Measurements from ENCODE around the gene BNIP3. TPM values are rescaled to one million over a fixed set of nuclear protein-coding genes. Genes with fewer than 3 reads are reported as not detected.
A peak's percentile ranks its signal among the peaks of the same experiment; 100 is the strongest.

The BNIP3 gene
- 21.5 TPM for total RNA-seq

GRCh38 chr10:131981429-131982184, at the start of gene BNIP3:
Gene BNIP3, minus strand, starts transcription at chr10:131981923. Its CDS starts 117 bp downstream, at chr10:131981806.
- peak; percentile 94 for DNase-seq (ENCODE audit: low spot score)

- no peak for DNase-seq (ENCODE audit: low spot score)
Measured at GRCh38 chr10:132030898-132031463, 49.3 kb upstream of the BNIP3 start.

GRCh38 chr10:132028706-132029105, 47.0 kb upstream of the BNIP3 start:
- no peak for DNase-seq (ENCODE audit: low spot score)

DNA sequence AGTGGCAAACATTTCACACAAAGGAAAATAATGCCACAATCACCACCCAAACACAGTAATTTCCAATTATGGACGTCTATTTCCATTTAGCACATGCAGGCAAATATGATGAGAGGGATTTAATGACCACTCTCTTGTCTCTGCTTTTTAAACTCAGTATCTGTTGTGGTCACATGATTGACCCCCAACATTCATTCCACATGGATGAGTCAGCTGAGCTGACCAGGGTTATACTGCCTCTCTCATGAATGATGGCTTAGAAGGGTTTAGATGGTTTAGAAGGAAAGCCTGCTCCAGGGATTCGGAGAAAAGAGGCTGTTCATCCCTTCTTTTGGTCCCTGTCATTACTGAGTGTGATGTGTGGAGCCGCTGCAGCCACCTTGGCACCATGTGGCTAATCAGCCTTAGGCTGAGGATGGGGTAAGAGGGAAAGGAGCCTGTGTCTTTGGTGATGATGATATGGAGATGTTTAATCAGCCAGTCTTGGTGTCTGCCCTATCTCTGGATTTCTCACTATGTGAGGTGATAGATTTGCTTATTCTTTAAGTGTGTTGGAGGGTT, 45.8 kb upstream of the BNIP3 start:
- DNase-seq (ENCODE audit: low spot score): no peak

DNA sequence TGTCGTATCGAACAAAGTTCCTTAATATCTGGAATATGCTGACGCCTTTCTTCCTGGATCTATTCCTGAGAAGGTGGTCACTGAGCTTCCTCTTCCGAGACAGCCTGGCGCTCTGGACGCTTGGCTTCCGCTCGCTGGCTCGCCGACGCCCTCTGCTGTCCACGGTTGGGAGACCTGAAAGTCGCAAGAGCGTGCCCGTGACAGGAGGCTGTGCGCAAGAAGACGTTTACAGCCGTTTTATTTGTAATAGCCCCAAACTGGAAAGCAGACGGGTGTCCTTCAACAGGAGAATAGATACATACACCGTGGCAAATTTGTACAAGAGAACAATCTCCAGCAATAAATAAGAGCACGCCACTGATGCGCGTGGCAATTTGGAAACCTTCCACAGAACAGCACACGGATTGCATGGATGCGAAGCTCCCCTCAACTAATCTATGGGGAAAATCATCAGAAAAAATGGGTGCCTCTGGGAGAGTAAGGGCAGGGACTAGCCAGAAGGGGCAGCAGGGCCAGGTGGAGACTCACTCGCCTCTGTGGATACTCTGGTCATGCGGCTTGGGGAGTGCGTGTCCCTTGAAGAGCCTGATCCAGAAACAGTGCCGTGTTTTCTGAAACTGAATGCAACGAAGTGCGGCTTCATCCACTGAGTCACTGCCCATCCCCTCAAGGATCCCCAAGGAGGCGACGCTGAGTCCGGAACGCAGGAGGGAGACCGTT, 41.5 kb upstream of the BNIP3 start:
- DNase-seq (ENCODE audit: low spot score): peak; percentile 90

DNA sequence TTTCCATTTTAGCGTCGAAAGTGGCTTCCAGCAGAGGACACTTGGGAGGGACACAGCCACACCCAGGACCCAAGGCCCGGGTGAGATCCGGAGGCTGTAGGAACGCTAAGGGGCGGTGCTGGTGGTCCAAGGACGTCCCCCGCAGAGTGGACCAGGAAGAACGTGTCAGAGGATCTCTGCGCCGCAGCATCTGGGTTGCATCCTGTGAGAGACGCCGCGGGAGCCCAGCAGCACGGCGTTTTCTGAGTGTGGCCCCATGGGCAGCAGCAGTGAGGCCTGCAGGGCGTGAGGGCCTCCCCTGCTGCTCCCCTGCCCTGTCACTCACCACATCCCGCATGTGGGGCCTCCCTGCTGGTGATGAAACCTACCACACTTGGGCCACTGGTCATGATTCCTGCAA, 40.5 kb upstream of the BNIP3 start:
- no peak for DNase-seq (ENCODE audit: low spot score)

DNA sequence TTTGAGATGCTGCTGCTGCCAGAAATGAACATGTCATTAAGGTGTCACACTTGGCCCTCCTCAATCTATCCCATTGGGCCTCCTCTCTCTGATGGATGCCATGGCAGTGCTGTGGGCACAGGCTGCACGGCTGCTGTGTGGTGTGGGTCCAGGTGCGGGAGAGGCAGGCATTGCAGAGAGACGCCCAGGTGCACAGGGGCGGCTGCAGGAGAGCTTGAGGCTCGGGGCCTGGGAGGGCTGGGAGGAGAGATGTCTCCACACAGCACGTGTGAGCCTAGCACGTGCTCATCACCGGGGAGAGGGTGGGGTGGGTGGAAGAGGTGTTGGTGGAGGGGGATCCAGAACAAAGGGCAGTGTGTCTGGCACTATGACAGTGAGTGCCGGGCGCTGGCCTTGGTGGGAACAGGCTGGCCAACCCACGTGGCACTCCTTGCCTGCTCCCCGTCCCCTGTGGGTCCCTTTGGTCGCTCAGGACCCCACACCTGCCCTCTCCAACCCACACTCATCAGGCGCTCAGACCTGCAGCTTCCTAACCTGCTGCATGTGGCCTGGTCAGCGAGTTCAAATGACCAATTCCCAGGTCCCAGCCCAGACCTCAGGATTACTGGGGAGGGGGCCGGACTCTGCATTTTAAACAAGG, 39.9 kb upstream of the BNIP3 start:
- no peak for DNase-seq (ENCODE audit: low spot score)

- DNase-seq (ENCODE audit: low spot score): no peak
Measured at GRCh38 chr10:132021046-132021445, 39.3 kb upstream of the BNIP3 start.

DNA sequence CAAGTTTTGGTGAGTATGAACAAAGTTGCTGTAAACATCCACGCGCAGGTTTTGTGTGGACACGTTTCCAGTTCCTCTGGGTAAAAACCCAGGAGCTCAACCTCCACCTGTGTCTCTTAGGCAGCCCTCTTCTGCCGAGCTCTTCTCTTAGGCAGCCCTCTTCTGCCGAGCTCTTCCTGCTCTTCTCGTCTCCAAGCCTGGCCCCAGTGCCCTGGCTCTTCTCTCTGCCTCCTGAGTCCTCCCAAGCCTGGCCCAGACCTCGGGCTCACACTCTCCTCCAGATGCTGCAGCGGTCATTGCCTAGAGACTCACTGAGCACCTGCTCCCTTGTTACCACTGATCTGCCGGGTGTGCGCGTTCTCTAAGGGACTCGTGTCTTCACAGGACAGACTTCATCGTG, 38.7 kb upstream of the BNIP3 start:
- no peak for DNase-seq (ENCODE audit: low spot score)

DNA sequence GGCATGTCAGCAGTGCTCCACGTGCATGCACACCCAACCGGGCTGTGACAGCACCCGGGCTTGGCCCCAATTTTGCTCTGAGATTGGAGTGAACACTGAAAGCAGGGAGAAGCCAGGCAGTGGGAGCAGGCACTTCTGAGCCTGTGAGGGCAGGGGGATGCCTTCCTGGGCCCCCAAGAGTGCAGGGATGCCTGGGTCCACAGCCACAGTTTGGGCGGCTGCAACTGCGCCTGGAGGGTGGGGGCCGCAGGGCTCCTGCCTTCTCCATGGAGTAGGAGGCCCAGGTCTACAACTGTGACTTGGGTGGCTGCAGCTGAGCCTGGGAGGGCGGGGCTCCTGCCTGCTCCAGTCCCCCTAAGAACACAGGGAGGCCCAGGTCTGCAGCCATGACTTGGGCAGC, 37.6 kb upstream of the BNIP3 start:
- DNase-seq (ENCODE audit: low spot score): no peak

GRCh38 chr10:132018446-132018845, 36.7 kb upstream of the BNIP3 start:
- DNase-seq (ENCODE audit: low spot score): no peak

- DNase-seq (ENCODE audit: low spot score): no peak
Measured at GRCh38 chr10:132016514-132016913, 34.8 kb upstream of the BNIP3 start.

GRCh38 chr10:132011445-132011844, 29.7 kb upstream of the BNIP3 start:
- DNase-seq (ENCODE audit: low spot score): no peak

DNA sequence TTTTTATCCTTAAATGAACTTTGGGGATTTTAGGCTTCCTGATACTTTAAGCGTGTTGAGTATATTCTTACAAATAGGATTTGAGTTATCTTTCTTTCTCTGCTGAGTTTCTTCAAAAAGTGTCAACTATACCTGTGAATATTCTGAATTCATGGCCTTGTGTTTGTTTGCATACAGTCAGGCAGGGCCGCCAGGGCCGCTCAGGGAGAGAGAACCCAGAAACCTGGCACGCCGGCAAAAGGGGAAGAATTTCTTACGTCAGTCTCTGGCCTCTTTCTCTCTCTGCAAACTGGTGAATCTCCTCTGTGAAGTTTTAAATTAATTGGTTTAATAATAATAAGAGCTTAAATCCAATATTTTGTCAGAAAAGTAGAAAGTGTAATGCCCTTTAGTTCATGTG, 29.3 kb upstream of the BNIP3 start:
- DNase-seq (ENCODE audit: low spot score): no peak

DNA sequence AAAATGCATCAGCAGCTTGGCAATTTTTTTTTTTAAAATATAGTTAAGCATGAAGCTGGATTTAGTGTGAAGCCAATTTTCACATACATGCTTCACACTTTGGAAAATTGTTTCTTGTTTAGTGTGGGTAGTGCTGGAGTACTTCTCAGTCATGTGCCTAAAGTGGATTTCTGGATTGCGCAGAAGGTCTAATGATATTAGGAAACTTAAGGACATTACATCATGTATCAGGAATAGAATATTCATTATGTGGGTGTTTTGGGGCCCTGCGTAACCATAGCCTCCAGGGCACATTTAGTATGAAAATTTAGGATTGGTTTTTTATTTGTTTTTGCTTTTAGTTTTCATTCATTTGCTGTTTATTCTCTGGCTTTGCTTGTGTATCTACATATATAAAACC, 28.8 kb upstream of the BNIP3 start:
- no peak for DNase-seq (ENCODE audit: low spot score)

GRCh38 chr10:132009575-132009974, 27.9 kb upstream of the BNIP3 start:
- no peak for DNase-seq (ENCODE audit: low spot score)

- DNase-seq (ENCODE audit: low spot score): no peak
Measured at GRCh38 chr10:132007681-132008080, 26.0 kb upstream of the BNIP3 start.

- DNase-seq (ENCODE audit: low spot score): no peak
Measured at GRCh38 chr10:132006966-132007365, 25.2 kb upstream of the BNIP3 start.

DNA sequence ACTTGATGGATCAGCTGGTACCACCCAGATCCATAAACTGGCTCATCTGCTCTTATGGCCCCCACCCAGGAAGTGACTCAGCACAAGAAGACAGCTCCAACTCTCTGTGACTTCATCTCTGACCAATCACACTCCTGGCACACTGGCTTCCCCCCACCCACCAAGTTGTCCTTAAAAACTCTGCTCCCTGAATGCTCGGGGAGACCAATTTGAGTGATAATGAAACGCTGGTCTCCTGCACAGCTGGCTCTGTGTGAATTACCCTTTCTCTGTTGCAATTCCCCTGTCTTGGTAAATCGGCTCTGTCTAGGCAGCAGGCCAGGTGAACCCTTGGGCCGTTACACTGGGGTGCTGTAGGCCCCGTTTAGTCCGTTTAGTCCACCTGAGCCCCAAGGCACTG, 23.4 kb upstream of the BNIP3 start:
- DNase-seq (ENCODE audit: low spot score): no peak

- no peak for DNase-seq (ENCODE audit: low spot score)
Measured at GRCh38 chr10:132004052-132004451, 22.3 kb upstream of the BNIP3 start.

- DNase-seq (ENCODE audit: low spot score): no peak
Measured at GRCh38 chr10:132003282-132003924, 21.7 kb upstream of the BNIP3 start.

DNA sequence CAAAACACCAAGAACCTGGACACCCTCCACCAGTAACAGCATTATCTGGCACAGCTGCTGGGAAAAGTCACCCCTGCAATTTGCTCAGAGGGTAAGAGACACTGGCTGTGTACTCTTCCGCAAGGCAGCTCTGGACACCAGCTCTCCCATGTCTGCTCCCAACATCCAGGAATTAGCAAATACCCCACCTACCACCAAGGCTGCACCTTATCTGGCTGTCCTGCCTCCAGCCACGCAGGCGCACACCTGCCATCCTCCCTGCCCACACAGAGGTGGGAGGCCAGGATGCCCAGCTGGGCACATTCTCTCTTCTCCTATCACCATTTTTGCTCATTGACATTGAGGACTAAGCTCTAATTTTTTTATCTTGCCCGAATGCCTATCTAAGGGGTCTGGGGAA, 20.3 kb upstream of the BNIP3 start:
- no peak for DNase-seq (ENCODE audit: low spot score)
